ENCODE results near the gene CAMKK2. TPM values are rescaled to one million over a fixed set of nuclear protein-coding genes. Genes with fewer than 3 reads are reported as not detected.
A peak's percentile ranks its signal among the peaks of the same experiment; 100 is the strongest.

The CAMKK2 gene
- total and polyA plus RNA-seq, 2 donors: 11.2 to 14.0 TPM

- peaks cover 0 to 2% of the 10 kb centered on the region in 2 donors for H3K9me3 ChIP-seq (ENCODE audit: control insufficient read depth in 2 of 2, insufficient read depth in 1 of 2, low read length in 1 of 2)
- peaks cover 6 to 13% of the 10 kb centered on the region in 2 donors for H3K4me1 ChIP-seq (ENCODE audit: control insufficient read depth in 2 of 2, insufficient read depth in 2 of 2, low read length in 2 of 2)
- H3K27ac ChIP-seq (ENCODE audit: low read depth in 1 of 2, low read length in 1 of 2): no peak overlapping the region
- peaks cover 3 to 28% of the 10 kb centered on the region in 2 donors for H3K36me3 ChIP-seq (ENCODE audit: control insufficient read depth in 2 of 2, insufficient read depth in 2 of 2, low read length in 1 of 2)
- no peak for DNase-seq (ENCODE audit: low read depth in 6 of 9, low spot score in 9 of 9)
- no peak overlapping the region for H3K4me3 ChIP-seq (ENCODE audit: low read length in 2 of 2)
- H3K27me3 ChIP-seq (ENCODE audit: control insufficient read depth in 2 of 2, insufficient read depth in 1 of 2, low read length in 1 of 2): no peaks in the 10 kb centered on the region
- 98% methylated on average over 18 of the region's 18 CpGs for WGBS
Observed at GRCh38 chr12:121218588-121219352, 77.7 kb downstream of the CAMKK2 start.

GRCh38 chr12:121217761-121218160 is 78.7 kb downstream of the CAMKK2 start:
- 97% methylated on average over 5 of the region's 5 CpGs for WGBS
- H3K4me1 ChIP-seq (ENCODE audit: control insufficient read depth in 2 of 2, insufficient read depth in 2 of 2, low read length in 2 of 2): peaks cover 0 to 3% of the 10 kb centered on the region in 2 donors
- no peak overlapping the region for H3K27ac ChIP-seq (ENCODE audit: low read depth in 1 of 2, low read length in 1 of 2)
- H3K27me3 ChIP-seq (ENCODE audit: control insufficient read depth in 2 of 2, insufficient read depth in 1 of 2, low read length in 1 of 2): no peaks in the 10 kb centered on the region
- no peak for DNase-seq (ENCODE audit: low read depth in 6 of 9, low spot score in 9 of 9)
- peaks cover 0 to 1% of the 10 kb centered on the region in 2 donors for H3K9me3 ChIP-seq (ENCODE audit: control insufficient read depth in 2 of 2, insufficient read depth in 1 of 2, low read length in 1 of 2)
- H3K36me3 ChIP-seq (ENCODE audit: control insufficient read depth in 2 of 2, insufficient read depth in 2 of 2, low read length in 1 of 2): peaks cover 3 to 27% of the 10 kb centered on the region in 2 donors
- no peak overlapping the region for H3K4me3 ChIP-seq (ENCODE audit: low read length in 2 of 2)

GRCh38 chr12:121217063-121217462 is 79.4 kb downstream of the CAMKK2 start:
- Histone ChIP-seq H3K27ac (ENCODE audit: low read depth in 1 of 2, low read length in 1 of 2) (no peak overlapping the region), H3K4me3 (ENCODE audit: low read length in 2 of 2) (no peak overlapping the region), H3K27me3 (ENCODE audit: control insufficient read depth in 2 of 2, insufficient read depth in 1 of 2, low read length in 1 of 2) (no peaks in the 10 kb centered on the region), H3K36me3 (ENCODE audit: control insufficient read depth in 2 of 2, insufficient read depth in 2 of 2, low read length in 1 of 2) (peaks cover 2 to 27% of the 10 kb centered on the region in 2 donors), H3K9me3 (ENCODE audit: control insufficient read depth in 2 of 2, insufficient read depth in 1 of 2, low read length in 1 of 2) (no peaks in the 10 kb centered on the region), H3K4me1 (ENCODE audit: control insufficient read depth in 2 of 2, insufficient read depth in 2 of 2, low read length in 2 of 2) (no peaks in the 10 kb centered on the region)
- no peak for DNase-seq (ENCODE audit: low read depth in 6 of 9, low spot score in 9 of 9)
- 95% methylated on average over 8 of the region's 8 CpGs for WGBS

DNA sequence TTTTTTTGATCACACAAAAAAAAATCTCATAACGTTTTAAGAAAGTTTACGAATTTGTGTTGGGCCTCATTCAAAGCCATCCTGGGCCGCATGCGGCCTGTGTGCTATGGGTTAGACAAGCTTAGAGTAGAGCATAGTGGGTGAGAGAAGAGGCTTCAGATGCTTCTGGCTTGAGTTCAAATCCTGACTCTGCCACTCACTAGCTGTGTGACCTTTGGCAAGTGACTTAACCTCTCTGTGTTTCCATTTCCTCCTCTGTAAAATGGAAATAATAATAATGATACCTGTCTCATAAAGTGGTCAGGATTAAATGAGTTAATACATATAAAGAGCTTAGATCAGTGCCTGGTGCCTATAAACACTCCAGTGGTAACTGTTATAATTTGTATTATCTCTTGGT is 80.4 kb downstream of the CAMKK2 start:
- no peak for DNase-seq (ENCODE audit: low read depth in 6 of 9, low spot score in 9 of 9)
- Histone ChIP-seq H3K9me3 (ENCODE audit: control insufficient read depth in 2 of 2, insufficient read depth in 1 of 2, low read length in 1 of 2) (no peaks in the 10 kb centered on the region), H3K4me1 (ENCODE audit: control insufficient read depth in 2 of 2, insufficient read depth in 2 of 2, low read length in 2 of 2) (peaks cover 0 to 3% of the 10 kb centered on the region in 2 donors), H3K27me3 (ENCODE audit: control insufficient read depth in 2 of 2, insufficient read depth in 1 of 2, low read length in 1 of 2) (no peaks in the 10 kb centered on the region), H3K36me3 (ENCODE audit: control insufficient read depth in 2 of 2, insufficient read depth in 2 of 2, low read length in 1 of 2) (peaks cover 0 to 25% of the 10 kb centered on the region in 2 donors), H3K27ac (ENCODE audit: low read depth in 1 of 2, low read length in 1 of 2) (no peak overlapping the region), H3K4me3 (ENCODE audit: low read length in 2 of 2) (no peak overlapping the region)
- 98% methylated on average over 4 of the region's 4 CpGs for WGBS

GRCh38 chr12:121214855-121215745 is 81.4 kb downstream of the CAMKK2 start:
- 90% methylated on average over 14 of the region's 14 CpGs for WGBS
- Histone ChIP-seq H3K27ac (ENCODE audit: low read depth in 1 of 2, low read length in 1 of 2) (no peak overlapping the region), H3K4me3 (ENCODE audit: low read length in 2 of 2) (no peak overlapping the region), H3K27me3 (ENCODE audit: control insufficient read depth in 2 of 2, insufficient read depth in 1 of 2, low read length in 1 of 2) (no peaks in the 10 kb centered on the region), H3K9me3 (ENCODE audit: control insufficient read depth in 2 of 2, insufficient read depth in 1 of 2, low read length in 1 of 2) (no peaks in the 10 kb centered on the region), H3K4me1 (ENCODE audit: control insufficient read depth in 2 of 2, insufficient read depth in 2 of 2, low read length in 2 of 2) (peaks cover 3 to 11% of the 10 kb centered on the region in 2 donors), H3K36me3 (ENCODE audit: control insufficient read depth in 2 of 2, insufficient read depth in 2 of 2, low read length in 1 of 2) (peaks cover 0 to 25% of the 10 kb centered on the region in 2 donors)
- DNase-seq (ENCODE audit: low read depth in 6 of 9, low spot score in 9 of 9): no peak

DNA sequence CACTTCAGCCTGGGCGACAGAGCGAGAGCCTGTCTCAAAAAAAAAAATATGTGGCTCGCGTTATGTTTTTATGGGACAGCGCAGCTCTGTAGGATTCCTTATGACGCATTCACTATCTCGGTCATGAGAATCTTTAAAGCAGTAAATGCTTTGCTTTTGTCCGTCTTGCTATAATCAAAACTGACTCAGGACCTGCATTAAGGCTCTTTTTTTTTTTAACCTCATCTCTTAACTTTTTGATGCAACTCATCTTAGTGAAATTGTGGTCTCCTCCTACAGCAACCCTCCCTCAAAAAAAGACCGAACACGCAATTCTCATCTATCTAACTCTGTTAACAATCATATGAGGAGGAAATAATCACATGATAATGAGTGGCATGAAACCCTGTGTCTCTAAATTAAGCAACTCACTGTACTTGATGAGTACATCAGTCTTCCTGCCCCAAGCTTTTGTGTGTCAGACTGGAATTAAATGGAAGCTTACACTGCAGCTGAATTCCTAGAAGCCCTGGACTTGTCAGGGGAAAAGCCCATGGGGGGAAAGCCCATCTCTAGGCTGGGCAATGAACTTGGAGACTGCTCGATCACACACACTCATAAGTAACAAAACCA is 82.2 kb downstream of the CAMKK2 start:
- H3K4me1 ChIP-seq (ENCODE audit: control insufficient read depth in 2 of 2, insufficient read depth in 2 of 2, low read length in 2 of 2): peaks cover 3 to 16% of the 10 kb centered on the region in 2 donors
- no peak overlapping the region for H3K4me3 ChIP-seq (ENCODE audit: low read length in 2 of 2)
- H3K27ac ChIP-seq (ENCODE audit: low read depth in 1 of 2, low read length in 1 of 2): no peak overlapping the region
- DNase-seq (ENCODE audit: low read depth in 6 of 9, low spot score in 9 of 9): no peak
- WGBS: 97% methylated on average over 11 of the region's 11 CpGs
- H3K36me3 ChIP-seq (ENCODE audit: control insufficient read depth in 2 of 2, insufficient read depth in 2 of 2, low read length in 1 of 2): peaks cover 0 to 21% of the 10 kb centered on the region in 2 donors
- no peaks in the 10 kb centered on the region for H3K9me3 ChIP-seq (ENCODE audit: control insufficient read depth in 2 of 2, insufficient read depth in 1 of 2, low read length in 1 of 2)
- H3K27me3 ChIP-seq (ENCODE audit: control insufficient read depth in 2 of 2, insufficient read depth in 1 of 2, low read length in 1 of 2): no peaks in the 10 kb centered on the region

- Histone ChIP-seq H3K4me1 (ENCODE audit: control insufficient read depth in 2 of 2, insufficient read depth in 2 of 2, low read length in 2 of 2) (peaks cover 3 to 19% of the 10 kb centered on the region in 2 donors), H3K4me3 (ENCODE audit: low read length in 2 of 2) (no peak overlapping the region)
Observed at GRCh38 chr12:121212875-121213274, 83.6 kb downstream of the CAMKK2 start.

GRCh38 chr12:121209624-121210572 is 86.6 kb downstream of the CAMKK2 start, which contains the start of gene P2RX4:
TSS of gene P2RX4 (plus strand) at chr12:121210129. CDS start at chr12:121210165, 36 bp downstream.
- no peaks in the 10 kb centered on the region for H3K27me3 ChIP-seq (ENCODE audit: control insufficient read depth in 2 of 2, insufficient read depth in 1 of 2, low read length in 1 of 2)
- 9% methylated on average over 97 of the region's 97 CpGs for WGBS
- H3K36me3 ChIP-seq (ENCODE audit: control insufficient read depth in 2 of 2, insufficient read depth in 2 of 2, low read length in 1 of 2): peaks cover 0 to 3% of the 10 kb centered on the region in 2 donors
- H3K9me3 ChIP-seq (ENCODE audit: control insufficient read depth in 2 of 2, insufficient read depth in 1 of 2, low read length in 1 of 2): no peaks in the 10 kb centered on the region
- peaks cover 3 to 19% of the 10 kb centered on the region in 2 donors for H3K4me1 ChIP-seq (ENCODE audit: control insufficient read depth in 2 of 2, insufficient read depth in 2 of 2, low read length in 2 of 2)
- H3K27ac ChIP-seq (ENCODE audit: low read depth in 1 of 2, low read length in 1 of 2): peak within 1 kb of the TSS; percentile 68 to 90
- peak in 8 of 9 donors; percentile 56 to 91 (median 74) for DNase-seq (ENCODE audit: low read depth in 6 of 9, low spot score in 9 of 9)
- H3K4me3 ChIP-seq (ENCODE audit: low read length in 2 of 2): peak within 1 kb of the TSS; percentile 59 to 64

More at GRCh38 chr12:121212875-121213274, 83.6 kb downstream of the CAMKK2 start:
- H3K27ac ChIP-seq (ENCODE audit: low read depth in 1 of 2, low read length in 1 of 2): no peak overlapping the region
- no peaks in the 10 kb centered on the region for H3K27me3 ChIP-seq (ENCODE audit: control insufficient read depth in 2 of 2, insufficient read depth in 1 of 2, low read length in 1 of 2)
- H3K36me3 ChIP-seq (ENCODE audit: control insufficient read depth in 2 of 2, insufficient read depth in 2 of 2, low read length in 1 of 2): peaks cover 0 to 11% of the 10 kb centered on the region in 2 donors
- no peaks in the 10 kb centered on the region for H3K9me3 ChIP-seq (ENCODE audit: control insufficient read depth in 2 of 2, insufficient read depth in 1 of 2, low read length in 1 of 2)
- DNase-seq (ENCODE audit: low read depth in 6 of 9, low spot score in 9 of 9): no peak
- WGBS: 98% methylated on average over 5 of the region's 5 CpGs

Measured in thymus (tissue), 11 donors.